LNCAP (cell line): ENCODE measurements around the gene MRPL53.

ENCODE experiments used
- CTCF ChIP-seq: fragments of 450-650 bp; IDR thresholded peaks from 2 replicates; pipeline ENCODE4 v1.5.1; 2017; ENCODE audit warnings: mild to moderate bottlenecking

The MRPL53 gene

GRCh38 chr2:74450570-74451190 lies 21.8 kb downstream of the MRPL53 start:
- no peak for TF ChIP-seq CTCF

GRCh38 chr2:74448771-74449170 lies 23.7 kb downstream of the MRPL53 start:
- TF ChIP-seq CTCF: no peak

- TF ChIP-seq CTCF: no peak
These were observed 25.1 kb downstream of the MRPL53 start for GRCh38 chr2:74447230-74447999.

- TF ChIP-seq CTCF: no peak
These were observed 27.8 kb downstream of the MRPL53 start for GRCh38 chr2:74444498-74445318.

- TF ChIP-seq CTCF: no peak
These were observed 30.6 kb downstream of the MRPL53 start, which contains the start of gene RTKN for GRCh38 chr2:74441690-74442482. Gene RTKN, minus strand, starts transcription at chr2:74441937. Its CDS starts 121 bp downstream, at chr2:74441816.

GRCh38 chr2:74441170-74441689 lies 31.2 kb downstream of the MRPL53 start:
- no peak for TF ChIP-seq CTCF
